ENCODE measurements around the gene PPP1R7.

- TF ChIP-seq POLR2A (IDR thresholded peaks at IDR 0.05; ENCODE audit: low read length), result no peak
- no peak for TF ChIP-seq GATA1 (IDR thresholded peaks at IDR 0.05; ENCODE audit: low read depth, low read length)
Observed at GRCh38 chr2:241213567-241213966, 63.3 kb downstream of the PPP1R7 start.

Data from erythroblast (primary cell).